ENCODE results near the gene TLR3.
"Not testable (repeated sequence)": the region's sequence is repeated elsewhere in the genome, so short reads cannot be mapped to it uniquely, and the experiment has no call there.

TLR3 gene

DNA sequence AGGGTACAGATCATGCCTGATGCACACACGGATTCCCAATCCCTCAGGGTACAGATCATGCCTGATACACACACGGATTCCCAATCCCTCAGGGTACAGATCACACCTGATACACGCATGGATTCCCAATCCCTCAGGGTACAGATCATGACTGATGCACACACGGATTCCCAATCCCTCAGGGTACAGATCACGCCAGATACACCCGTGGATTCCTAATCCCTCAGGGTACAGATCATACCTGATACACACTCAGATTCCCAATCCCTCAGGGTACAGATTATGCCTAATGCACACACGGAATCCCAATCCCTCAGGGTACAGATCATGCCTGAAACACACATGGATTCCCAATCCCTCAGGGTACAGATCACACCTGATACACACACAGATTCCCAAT is 34.3 kb upstream of the TLR3 start:
- H3K27me3 Mint-ChIP-seq = peaks cover 38% of the 10 kb centered on the region

DNA sequence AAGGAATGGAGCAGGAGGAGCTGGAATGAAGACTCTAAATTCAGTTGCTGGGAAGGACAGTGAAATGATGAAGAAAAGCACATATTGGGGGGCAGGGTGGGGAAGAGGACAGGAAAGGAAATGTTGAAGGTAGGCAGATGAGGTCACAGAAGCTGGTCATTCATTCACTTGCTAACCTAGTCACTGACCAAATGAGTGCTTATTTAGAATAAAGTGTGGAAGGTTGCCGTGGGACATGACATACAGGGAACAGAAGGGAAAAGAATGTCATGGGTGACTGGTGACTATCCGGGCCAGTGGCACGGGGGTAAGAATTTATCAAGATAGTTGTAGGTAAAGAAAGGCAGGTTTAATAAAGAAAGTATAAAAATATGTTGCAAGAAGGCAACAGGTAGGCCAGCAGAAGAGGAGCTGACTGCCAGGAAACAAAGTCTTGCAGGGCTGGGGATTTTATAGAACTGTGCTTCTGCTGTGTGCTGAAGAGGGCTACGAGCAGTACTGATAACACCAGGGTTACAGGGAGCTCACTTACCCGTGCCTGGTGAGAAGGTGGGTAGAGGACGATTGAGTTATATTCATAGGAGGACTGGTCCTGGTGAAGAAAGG is 31.9 kb upstream of the TLR3 start:
- DNase-seq (no peak), ATAC-seq (no peak)
- H3K27ac Mint-ChIP-seq = no peak overlapping the region
- peaks cover 33% of the 10 kb centered on the region for H3K27me3 Mint-ChIP-seq
- H3K36me3 Mint-ChIP-seq (ENCODE audit: low read depth) = no peaks in the 10 kb centered on the region
- peaks cover 3% of the 10 kb centered on the region for H3K9me3 Mint-ChIP-seq
- H3K4me1 Mint-ChIP-seq = no peaks in the 10 kb centered on the region
- H3K4me3 Mint-ChIP-seq = no peak overlapping the region

More for the DNA sequence above, 34.3 kb upstream of the TLR3 start:
- H3K4me1 Mint-ChIP-seq; H3K9me3 Mint-ChIP-seq; H3K27ac Mint-ChIP-seq; DNase-seq; H3K4me3 Mint-ChIP-seq; ATAC-seq; H3K36me3 Mint-ChIP-seq (ENCODE audit: low read depth): not testable (repeated sequence)

DNA sequence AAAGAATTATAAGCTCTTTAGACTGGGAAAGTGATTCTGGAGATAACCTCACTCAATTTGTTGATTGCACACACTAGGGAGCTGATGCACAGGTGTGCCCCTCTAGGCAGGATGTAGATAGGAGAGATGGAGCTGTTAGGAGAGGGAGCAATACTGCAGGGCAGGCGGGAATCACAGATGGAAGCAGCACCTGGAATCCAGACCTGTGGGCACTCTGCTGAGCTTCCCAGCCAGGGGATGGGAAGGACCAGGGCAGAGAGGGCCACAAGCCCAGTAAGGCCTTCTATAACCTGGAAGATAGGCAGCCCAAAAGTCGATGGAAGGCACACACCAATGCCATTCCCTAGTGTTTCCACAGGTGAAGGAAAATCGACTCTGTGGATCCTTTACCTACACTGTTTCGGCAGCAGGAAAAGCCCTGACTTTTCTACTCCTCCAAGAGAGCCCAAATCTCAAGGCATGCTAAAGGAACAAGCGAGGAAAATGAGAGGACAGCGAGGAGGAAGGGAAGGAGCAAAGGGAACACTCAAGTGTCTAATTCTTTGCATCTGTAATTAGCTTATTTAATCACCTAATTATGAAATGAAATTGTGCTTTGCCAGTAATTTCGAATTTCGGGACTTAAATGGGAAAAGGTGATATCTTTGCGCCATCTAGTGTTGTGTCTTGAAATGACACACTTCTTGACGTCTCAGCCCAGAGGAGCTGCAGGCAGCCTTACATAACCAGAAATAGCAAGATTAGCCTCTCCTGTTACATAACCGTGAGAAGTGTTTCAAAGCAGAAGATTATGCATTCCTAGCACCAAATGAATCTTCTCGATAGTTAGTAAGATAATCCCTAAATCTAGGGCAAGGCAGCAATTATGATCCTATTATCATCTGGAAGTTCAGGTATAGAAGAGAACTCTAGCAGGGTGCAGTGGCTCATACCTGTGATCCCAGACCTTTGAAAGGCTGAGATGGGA is 31.0 kb upstream of the TLR3 start:
- DNase-seq = peak; percentile 7
- Mint-ChIP-seq H3K27me3 (peaks cover 31% of the 10 kb centered on the region), H3K4me1 (no peaks in the 10 kb centered on the region), H3K9me3 (peaks cover 3% of the 10 kb centered on the region), H3K4me3 (no peak overlapping the region), H3K27ac (no peak overlapping the region), H3K36me3 (ENCODE audit: low read depth) (no peaks in the 10 kb centered on the region)
- ATAC-seq = no peak

DNA sequence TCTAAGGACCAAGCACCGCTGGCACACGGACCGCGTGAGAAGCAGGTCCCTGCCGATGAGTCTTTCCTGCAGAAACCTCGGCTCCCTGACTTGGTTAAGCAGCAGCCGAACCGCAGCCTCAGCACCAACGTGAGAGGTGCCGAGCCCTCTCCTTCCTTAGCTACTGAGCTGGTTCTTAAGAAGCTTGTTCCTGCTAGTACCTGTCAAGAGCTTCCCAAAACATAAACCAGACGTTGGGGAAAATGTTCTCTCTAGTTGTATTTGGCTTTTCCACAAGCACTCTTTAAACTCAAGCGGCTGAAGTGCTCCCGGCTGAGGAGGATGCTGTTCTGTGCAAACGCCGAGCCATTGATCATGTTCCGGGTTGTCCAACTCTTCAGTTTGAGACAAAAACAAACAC is 29.3 kb upstream of the TLR3 start:
- H3K27ac Mint-ChIP-seq = no peak overlapping the region
- H3K9me3 Mint-ChIP-seq = no peaks in the 10 kb centered on the region
- peaks cover 28% of the 10 kb centered on the region for H3K27me3 Mint-ChIP-seq
- H3K4me1 Mint-ChIP-seq = no peaks in the 10 kb centered on the region
- no peaks in the 10 kb centered on the region for H3K36me3 Mint-ChIP-seq (ENCODE audit: low read depth)
- H3K4me3 Mint-ChIP-seq = no peak overlapping the region
- ATAC-seq = no peak
- no peak for DNase-seq

DNA sequence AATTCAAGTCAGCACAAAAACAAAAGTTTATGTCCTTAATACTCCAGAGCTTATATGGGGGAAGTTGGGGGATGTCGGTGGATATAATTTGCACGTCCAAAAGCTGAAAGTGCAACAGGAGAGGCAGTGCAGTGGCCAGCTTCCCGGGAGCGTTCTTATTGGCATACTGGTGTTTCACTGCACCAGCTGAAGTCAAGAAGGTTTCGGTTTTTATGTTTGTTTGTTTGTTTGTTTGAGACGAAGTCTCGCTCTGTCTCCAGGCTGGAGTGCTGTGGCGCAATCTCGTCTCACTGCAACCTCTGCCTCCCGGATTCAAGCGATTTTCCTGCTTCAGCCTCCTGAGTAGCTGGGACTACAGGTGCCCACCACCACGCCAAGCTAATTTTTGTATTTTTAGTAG is 28.6 kb upstream of the TLR3 start:
- Mint-ChIP-seq H3K4me3 (no peak overlapping the region), H3K9me3 (no peaks in the 10 kb centered on the region), H3K36me3 (ENCODE audit: low read depth) (no peaks in the 10 kb centered on the region), H3K4me1 (no peaks in the 10 kb centered on the region), H3K27me3 (peaks cover 27% of the 10 kb centered on the region), H3K27ac (no peak overlapping the region)
- DNase-seq = no peak
- ATAC-seq = no peak

DNA sequence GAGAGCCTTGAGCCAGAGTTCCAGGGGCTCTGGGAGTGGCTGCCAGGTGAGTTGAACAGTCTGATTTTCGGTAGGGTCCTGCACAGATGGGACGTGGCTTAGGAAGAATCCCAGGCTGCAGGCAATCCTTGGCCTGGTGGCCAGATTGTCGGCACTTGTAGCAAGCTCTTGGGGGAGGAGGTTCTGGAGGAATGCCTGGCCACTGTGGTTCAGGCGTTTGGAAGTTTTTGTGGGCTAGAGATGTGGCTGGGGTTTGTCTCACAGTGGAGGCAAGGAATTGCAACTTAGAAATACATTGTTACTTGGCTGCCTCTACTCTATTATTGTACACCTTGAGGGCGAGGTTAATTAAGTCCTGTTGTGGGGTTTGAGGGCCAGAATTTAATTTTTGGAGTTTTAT is 21.5 kb upstream of the TLR3 start:
- H3K4me1 Mint-ChIP-seq; H3K4me3 Mint-ChIP-seq; ATAC-seq; H3K36me3 Mint-ChIP-seq (ENCODE audit: low read depth); H3K9me3 Mint-ChIP-seq; H3K27ac Mint-ChIP-seq; H3K27me3 Mint-ChIP-seq; DNase-seq: not testable (repeated sequence)

DNA sequence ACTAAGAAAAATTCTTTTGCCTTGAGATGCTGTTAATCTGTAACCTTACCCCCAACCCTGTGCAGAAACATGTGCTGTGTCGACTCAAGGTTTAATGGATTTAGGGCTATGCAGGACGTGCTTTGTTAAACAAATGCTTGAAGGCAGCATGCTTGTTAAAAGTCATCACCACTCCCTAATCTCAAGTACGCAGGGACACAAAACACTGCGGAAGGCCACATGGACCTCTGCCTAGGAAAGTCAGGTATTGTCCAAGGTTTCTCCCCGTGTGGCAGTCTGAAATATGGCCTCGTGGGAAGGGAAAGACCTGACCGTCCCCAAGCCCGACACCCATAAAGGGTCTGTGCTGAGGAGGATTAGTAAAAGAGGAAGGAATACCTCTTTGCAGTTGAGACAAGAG is 18.8 kb upstream of the TLR3 start:
- ATAC-seq; DNase-seq; H3K9me3 Mint-ChIP-seq; H3K27me3 Mint-ChIP-seq; H3K27ac Mint-ChIP-seq; H3K4me1 Mint-ChIP-seq; H3K4me3 Mint-ChIP-seq; H3K36me3 Mint-ChIP-seq (ENCODE audit: low read depth): not testable (repeated sequence)

DNA sequence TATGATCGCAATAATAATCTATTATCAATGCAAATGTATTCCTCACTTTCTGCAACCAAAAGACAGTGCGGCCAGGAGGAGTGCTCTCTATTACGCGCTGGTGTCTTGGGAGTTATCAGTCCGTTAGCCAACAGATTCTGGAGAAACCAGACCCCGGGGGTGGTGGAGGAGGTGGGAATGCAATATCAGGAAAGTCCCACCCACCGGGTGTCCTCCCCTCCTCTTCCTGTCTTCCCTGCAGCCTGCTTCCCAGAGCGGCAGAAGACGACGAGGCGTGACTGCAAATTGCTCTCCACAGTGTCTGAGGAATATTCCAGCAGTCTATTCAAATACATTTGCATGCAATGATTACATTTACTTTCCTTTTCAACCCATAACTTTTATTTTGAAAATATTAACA is 17.9 kb upstream of the TLR3 start:
- no peaks in the 10 kb centered on the region for H3K36me3 Mint-ChIP-seq (ENCODE audit: low read depth)
- no peak overlapping the region for H3K4me3 Mint-ChIP-seq
- H3K27ac Mint-ChIP-seq = no peak overlapping the region
- DNase-seq (no peak), ATAC-seq (no peak)
- peaks cover 6% of the 10 kb centered on the region for H3K27me3 Mint-ChIP-seq
- no peaks in the 10 kb centered on the region for H3K9me3 Mint-ChIP-seq
- no peaks in the 10 kb centered on the region for H3K4me1 Mint-ChIP-seq

DNA sequence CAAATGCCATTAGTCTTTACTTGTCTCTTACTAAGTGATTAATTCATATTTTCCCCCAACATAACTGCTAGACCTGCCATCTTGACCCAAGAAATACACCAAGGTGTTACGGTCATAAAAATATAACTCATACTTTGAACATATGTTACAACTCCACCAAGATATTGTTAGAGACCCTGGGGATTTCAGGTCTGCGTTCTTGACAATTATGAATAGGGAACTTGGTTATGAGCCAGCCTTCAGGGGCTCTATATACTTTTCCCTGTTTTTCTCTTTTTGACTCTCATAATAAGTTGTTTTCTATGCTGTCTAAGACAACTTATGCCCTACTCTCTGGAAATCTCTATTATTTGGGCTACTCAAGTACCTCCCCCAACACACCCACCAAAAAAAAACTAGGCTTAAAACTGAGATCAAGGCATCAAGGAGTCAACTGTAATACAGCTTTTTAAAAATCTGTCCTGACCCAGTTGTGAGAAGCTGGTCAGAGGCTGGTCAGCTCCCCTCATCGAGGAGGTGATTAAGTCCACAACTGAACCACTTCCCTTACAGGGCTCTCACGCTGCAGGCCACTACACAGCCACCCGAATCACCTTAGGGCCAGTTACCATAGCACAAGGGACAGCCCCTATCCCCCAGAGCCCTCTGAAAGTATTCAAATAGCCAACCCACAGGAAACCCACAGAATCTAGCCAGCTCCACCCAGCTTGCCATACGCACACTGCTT is 10.5 kb upstream of the TLR3 start:
- no peak overlapping the region for H3K27ac Mint-ChIP-seq
- peaks cover 14% of the 10 kb centered on the region for H3K4me1 Mint-ChIP-seq
- H3K27me3 Mint-ChIP-seq = peaks cover 36% of the 10 kb centered on the region
- H3K4me3 Mint-ChIP-seq = no peak overlapping the region
- ATAC-seq (peak; percentile 54), DNase-seq (peak; percentile 2)
- H3K9me3 Mint-ChIP-seq = peaks cover 7% of the 10 kb centered on the region
- H3K36me3 Mint-ChIP-seq (ENCODE audit: low read depth) = peaks cover 3% of the 10 kb centered on the region

DNA sequence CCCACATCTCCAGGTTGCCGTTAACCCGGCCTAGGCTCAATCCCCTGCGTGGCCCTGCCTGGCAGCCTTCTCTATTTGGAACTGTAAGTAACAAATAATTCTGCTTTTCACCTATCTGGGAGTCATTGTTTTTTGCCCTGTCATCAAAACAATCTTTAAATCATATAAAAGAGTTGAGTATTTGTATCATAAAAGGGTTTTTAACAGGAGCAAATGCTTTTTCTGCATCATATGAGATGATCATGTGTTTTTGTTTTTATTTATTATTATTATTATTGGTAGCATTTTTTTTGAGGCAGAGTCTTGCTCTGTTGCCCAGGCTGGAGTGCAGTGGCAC is 10.0 kb upstream of the TLR3 start:
- no peak overlapping the region for H3K27ac Mint-ChIP-seq

DNA sequence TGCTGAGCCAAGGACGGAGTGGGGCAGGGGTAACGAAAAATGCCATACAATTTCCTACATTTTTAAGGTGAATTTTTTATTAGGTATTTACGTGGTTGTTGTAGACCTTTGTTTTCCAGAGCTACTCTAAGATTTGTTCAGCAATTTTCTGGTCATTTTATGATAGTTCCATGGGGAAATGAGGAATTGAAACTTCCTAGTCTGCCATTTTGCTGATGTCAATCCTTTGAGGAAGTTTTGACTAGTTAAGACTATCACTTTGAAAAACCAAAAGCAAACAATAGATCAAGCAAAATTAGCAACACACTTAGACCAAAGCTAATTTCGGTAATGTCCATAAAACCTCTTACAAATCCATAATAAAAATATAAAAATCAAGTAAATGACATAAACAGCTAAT is 7.0 kb upstream of the TLR3 start:
- H3K9me3 Mint-ChIP-seq = peaks cover 7% of the 10 kb centered on the region
- peaks cover 3% of the 10 kb centered on the region for H3K36me3 Mint-ChIP-seq (ENCODE audit: low read depth)
- no peak overlapping the region for H3K27ac Mint-ChIP-seq
- H3K4me1 Mint-ChIP-seq = peaks cover 14% of the 10 kb centered on the region
- no peak for DNase-seq
- ATAC-seq = no peak
- H3K4me3 Mint-ChIP-seq = no peak overlapping the region
- H3K27me3 Mint-ChIP-seq = peaks cover 37% of the 10 kb centered on the region

More for the DNA sequence above, 10.0 kb upstream of the TLR3 start:
- Mint-ChIP-seq H3K4me1 (peaks cover 14% of the 10 kb centered on the region), H3K4me3 (no peak overlapping the region), H3K9me3 (peaks cover 7% of the 10 kb centered on the region), H3K36me3 (ENCODE audit: low read depth) (peaks cover 3% of the 10 kb centered on the region), H3K27me3 (peaks cover 38% of the 10 kb centered on the region)
- DNase-seq (no peak), ATAC-seq (no peak)

DNA sequence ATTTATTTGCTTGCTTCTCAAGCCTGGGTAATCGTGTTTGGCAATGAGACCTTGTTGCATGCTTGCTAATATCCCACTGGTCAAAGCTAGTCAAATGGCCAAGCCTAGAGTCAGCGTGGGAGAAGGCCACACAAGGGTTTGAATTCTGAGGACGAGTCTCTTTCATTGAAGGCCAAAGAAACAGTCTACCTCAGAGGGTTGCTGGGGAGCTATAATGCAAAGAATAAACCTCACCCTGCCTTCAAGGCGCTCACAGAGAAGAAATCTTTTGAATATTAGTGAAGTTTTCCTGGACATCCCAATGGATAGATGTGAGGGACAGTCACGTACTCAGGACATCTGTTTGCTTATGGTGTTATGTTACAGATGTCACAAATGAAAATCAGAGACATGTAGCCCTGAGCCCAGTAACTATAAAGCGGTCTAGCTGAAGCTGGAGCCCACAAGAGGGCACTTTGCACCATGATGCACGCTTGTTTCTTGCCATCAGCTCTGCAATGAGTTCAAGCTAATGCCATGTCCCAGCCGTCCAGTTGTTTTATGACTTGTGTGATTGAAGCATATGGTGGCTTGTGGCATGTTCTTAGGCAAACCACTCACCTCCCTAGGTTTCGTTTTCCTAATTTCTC is 1.1 kb upstream of the TLR3 start:
- peaks cover 18% of the 10 kb centered on the region for H3K4me1 Mint-ChIP-seq
- peak; percentile 17 for DNase-seq
- peaks cover 12% of the 10 kb centered on the region for H3K27me3 Mint-ChIP-seq
- H3K4me3 Mint-ChIP-seq = peak overlapping the region; percentile 79
- ATAC-seq = peak; percentile 91
- no peaks in the 10 kb centered on the region for H3K36me3 Mint-ChIP-seq (ENCODE audit: low read depth)
- H3K9me3 Mint-ChIP-seq = no peaks in the 10 kb centered on the region
- no peak overlapping the region for H3K27ac Mint-ChIP-seq

DNA sequence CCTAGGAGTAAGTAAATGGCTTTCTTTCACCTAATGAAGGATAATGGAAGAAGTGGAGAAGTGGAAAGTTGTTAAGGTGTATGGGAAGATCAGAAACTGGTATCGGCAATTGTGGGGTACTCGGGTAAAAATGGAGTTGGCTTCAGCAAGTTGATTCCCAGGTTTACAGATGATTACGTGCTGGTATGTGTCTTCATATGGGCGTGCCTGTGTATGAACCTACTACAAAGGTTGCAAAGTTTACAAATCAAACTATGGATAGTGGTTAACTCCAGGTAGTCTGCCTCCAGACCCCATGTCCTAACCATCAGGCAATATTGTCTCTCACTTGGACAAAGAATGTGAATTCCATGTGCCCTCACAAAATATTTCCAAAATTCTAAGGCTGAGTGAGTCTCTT is 773 bp downstream of the TLR3 start:
- no peak overlapping the region for H3K27ac Mint-ChIP-seq
- H3K27me3 Mint-ChIP-seq = peaks cover 7% of the 10 kb centered on the region
- no peak overlapping the region for H3K4me3 Mint-ChIP-seq

DNA sequence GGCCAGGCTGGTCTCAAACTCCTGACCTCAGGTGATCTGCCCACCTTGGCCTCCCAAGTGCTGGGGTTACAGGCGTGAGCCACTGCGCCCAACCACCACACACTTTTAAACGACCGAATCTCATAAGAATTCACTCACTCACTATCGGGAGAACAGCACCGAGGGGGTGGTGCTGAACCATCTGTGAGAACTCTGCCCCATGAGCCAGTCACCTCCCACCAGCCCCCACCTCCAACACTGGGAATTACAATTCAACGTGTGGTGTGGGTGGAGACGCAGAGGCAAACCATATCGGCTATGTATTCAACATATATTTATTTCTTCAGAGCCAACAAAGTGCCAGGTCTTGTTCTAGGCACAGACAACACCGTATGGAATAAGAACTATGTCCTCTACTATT is 3.6 kb downstream of the TLR3 start:
- H3K9me3 Mint-ChIP-seq = no peaks in the 10 kb centered on the region
- H3K4me1 Mint-ChIP-seq = peaks cover 18% of the 10 kb centered on the region
- DNase-seq (no peak), ATAC-seq (no peak)
- H3K27me3 Mint-ChIP-seq = peaks cover under 1% of the 10 kb centered on the region
- H3K27ac Mint-ChIP-seq = no peak overlapping the region
- H3K36me3 Mint-ChIP-seq (ENCODE audit: low read depth) = no peaks in the 10 kb centered on the region
- no peak overlapping the region for H3K4me3 Mint-ChIP-seq

More for the DNA sequence above, 773 bp downstream of the TLR3 start:
- no peak for DNase-seq
- ATAC-seq = no peak
- H3K4me1 Mint-ChIP-seq = peaks cover 18% of the 10 kb centered on the region
- no peaks in the 10 kb centered on the region for H3K9me3 Mint-ChIP-seq
- H3K36me3 Mint-ChIP-seq (ENCODE audit: low read depth) = no peaks in the 10 kb centered on the region

All from activated naive CD8-positive, alpha-beta T cell treated with anti-CD3 and anti-CD28 coated beads, Interleukin-2, amount 50 U/mL, for 24 hours (primary cell).